Measurements from ENCODE around the gene RAPGEF5.

DNA sequence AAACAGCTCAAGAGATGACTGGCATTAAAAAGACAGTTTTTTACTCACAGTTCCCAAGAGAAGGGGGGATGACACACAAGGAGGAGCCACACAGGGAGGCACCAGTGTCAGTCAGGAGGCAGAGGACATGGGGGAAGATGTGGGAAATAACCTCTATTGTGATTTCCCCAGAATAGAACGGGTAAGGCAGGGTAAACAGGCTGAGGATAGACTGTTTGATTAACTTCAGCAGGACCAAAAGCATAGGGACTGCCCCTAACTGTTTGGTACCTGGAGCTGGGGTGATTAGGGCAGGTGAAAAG is 60.7 kb downstream of the RAPGEF5 start:
- no peak for TF ChIP-seq ZNF274 (IDR thresholded peaks at IDR 0.05; ENCODE audit: low read depth, low read length)
- TF ChIP-seq YY1 (IDR thresholded peaks at IDR 0.05; ENCODE audit: insufficient read depth, insufficient read length): no peak
- TF ChIP-seq SUZ12 (IDR thresholded peaks at IDR 0.05; ENCODE audit: extremely low read depth, insufficient read depth, insufficient read length): no peak

All from NT2/D1 (cell line).